Measurements from ENCODE around the gene L3MBTL4.
"Not testable (repeated sequence)": the region's sequence is repeated elsewhere in the genome, so short reads cannot be mapped to it uniquely, and the experiment has no call there.

GRCh38 chr18:6072423-6072822 lies 342.3 kb downstream of the L3MBTL4 start:
- TF ChIP-seq CTCF (IDR thresholded peaks at IDR 0.05); REST (IDR thresholded peaks at IDR 0.05; ENCODE audit: insufficient read depth in 1 of 2, low read depth in 2 of 2, low read length in 1 of 2); SIN3A (IDR thresholded peaks at IDR 0.05; ENCODE audit: borderline replicate concordance, insufficient read depth, low read depth, low read length): not testable (repeated sequence)

Measured in Panc1 (cell line).